OCI-M2 (cell line): ENCODE measurements around the gene HNRNPH1.
A peak's percentile ranks its signal among the peaks of the same experiment; 100 is the strongest.

ENCODE experiments used
- DNase-seq: peaks from one replicate; lab custom pipeline; 2025; ENCODE audit not compliant: unreplicated experiment; lab: John Stamatoyannopoulos, UW

Gene HNRNPH1

DNA sequence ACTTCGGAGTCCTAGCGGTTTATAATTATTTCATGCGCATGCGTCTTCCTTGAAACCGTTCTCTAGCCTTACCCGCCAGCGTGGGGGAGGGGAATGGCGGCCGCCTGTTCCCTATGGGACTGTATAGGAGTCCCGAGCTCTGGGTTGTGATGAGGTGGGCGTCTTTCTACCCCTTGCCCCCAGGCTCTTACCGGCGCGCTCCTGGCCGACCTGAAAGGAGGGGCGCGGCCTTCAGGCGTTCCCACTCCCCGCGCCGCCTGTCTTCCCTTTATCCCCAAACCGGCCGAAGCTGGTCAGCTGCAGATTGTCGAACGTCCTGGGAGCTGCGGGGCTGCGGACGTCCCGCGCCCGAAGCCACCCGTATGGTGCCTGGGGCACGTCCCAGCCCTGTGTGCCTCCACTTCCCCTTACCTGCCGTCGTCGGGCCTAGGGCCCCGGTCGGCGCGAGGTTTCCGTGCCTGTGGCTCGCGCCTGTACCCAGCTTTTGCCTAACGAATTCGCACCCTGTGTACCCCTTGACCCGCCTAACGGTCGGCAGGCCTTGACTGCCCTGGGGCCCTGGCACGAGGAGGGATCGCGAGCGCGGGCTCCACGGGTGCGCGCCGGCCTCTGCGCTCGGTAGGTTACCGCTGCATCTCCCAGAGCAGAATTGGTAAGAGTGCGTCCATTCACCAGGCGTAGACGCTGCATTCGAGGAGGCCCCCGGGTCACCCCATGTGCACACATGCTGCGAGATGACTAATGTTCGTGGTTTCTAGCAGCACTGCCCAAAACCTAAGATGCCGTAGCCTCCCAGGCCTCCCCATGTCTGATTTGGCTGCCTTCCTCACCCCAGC lies 653 bp upstream of the HNRNPH1 start:
- DNase-seq: no peak

DNA sequence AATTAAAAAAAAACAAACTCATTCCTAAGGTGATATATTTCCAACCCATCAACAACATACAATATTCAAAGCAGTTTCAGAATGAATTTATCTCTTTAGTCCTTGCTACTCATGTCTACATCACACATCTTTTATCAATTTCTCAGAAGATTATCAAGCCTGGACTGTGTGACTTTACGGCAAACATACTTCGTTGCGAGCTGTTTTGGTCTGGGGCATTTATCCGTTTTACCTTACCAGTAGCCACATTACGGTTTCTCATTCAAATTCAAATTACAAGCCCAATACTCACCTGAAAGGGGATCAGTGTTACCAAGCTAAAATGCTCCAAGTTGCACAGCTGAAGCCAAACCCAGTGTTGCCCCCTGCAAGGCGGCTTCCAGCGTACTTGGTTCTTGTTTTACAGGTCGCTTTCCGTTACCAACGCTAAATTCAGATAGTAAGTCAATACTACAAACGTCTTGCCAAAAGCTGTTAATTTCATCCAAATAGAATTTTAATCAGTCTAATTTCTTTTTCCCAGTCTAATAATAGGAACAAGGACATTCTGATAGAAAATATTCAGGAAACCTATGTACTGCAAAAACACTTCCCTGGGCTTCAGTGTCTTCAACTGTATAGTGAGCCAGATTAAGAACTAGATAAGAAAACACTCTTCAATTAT lies 1.8 kb downstream of the HNRNPH1 start:
- DNase-seq: no peak

DNA sequence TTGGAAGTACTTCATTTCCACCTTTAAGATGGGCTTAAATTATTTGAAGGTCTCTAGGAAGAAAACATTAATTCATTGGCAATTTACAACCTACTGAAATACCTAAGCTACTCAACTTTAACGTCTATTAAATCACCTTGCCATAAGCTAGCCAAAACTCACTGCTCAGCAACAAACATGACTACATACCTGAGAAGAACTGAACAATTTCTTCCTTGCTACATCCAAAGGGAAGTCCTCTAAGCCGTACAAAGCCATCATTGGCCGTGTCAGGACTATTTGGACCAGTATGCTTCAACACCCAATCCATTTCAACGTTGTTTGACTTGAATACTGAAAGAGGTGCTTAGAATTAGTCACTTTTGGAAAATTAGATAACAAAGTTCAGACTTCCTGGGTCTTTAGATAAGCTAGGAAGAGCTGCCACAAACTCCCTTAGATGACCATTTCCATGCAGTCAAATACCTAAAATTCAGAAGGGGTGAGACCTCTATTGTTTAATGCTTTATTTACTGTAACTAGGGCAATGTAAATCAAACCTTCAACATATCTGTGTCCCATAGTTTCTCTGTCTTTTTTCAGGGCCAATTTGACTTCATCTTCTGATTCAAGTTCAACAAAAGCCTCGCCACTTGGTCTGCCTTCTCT lies 2.6 kb downstream of the HNRNPH1 start:
- DNase-seq: no peak

DNA sequence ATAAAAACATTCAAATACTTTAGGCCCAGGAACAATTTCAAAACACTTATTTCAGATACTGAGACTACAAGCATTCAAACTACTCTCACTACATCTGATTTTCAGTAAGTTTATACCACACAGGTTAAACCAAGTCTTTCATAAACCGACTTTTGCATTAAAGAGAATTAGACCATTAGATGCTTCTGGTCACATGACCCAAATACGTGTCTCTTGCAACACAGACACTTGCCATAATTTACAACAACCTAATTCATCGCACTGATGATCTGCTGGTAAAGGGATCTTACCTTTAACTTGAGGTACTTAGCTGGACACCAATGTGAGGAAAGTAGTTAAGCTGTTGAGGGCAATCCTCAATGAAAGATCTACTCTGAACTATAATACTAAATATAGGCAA lies 3.2 kb downstream of the HNRNPH1 start:
- DNase-seq: no peak

DNA sequence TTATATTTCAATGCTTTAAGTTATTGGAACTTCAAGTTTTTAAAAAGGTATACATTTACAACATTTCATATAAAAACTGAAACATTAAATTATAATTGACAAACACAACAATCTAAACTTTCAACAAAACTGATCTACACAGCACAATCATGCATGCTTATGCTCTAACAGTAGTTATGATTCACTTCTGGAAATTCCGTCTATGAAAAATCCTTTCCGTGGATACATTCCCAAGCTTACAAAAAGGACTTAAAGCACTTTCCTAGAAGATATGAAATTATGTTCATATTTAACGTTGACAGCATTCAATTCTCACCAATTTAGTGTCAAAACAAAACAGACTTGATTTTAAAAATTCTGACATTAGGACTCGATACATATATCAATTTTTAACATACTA lies 3.7 kb downstream of the HNRNPH1 start:
- no peak for DNase-seq

DNA sequence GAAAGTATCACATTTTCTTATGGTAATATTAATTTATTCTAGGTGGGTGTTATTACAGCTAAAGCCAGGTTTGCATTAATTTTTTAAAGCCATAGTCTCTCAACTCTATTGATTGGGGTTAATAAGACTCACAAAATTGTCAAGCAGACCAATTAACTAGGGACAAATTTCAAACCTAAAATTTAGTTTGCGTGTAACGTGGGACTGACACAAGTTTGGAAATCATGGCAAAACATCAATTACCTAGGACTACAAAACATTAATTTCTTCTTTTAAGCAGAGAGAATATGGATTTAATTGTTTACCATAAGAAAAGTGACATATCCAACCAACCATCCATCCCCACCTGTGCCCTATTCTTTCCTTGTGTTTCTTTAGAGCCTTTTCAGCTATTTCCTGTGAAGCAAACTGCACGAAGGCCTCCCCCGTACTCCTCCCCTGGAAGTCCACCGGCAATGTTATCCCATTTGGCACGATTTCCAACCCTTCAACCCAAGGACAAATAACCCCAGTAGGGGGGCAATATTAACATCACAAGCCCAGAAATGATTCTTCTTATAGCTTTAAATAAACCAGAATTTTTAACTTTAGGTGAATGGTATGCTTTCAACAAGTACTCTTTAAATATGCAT lies 4.4 kb downstream of the HNRNPH1 start:
- DNase-seq: no peak

DNA sequence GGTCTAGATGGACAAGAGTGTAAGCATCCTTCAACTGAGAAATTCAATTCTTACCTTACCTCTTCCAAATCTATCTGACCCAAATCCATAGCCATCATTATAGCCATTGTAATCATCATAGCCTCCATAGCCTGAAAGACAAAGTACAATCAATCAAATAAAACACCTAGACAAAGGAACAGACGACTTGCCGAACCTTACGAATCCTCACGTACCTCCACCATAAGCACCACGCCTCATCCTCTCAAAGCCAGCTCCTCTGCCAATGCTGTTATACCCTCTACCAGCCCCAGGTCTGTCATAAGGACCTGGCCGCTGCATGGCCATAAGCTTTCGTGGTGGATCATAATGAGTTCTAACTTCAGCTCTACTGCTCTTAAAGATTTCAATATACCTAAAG lies 5.5 kb downstream of the HNRNPH1 start:
- DNase-seq: no peak

DNA sequence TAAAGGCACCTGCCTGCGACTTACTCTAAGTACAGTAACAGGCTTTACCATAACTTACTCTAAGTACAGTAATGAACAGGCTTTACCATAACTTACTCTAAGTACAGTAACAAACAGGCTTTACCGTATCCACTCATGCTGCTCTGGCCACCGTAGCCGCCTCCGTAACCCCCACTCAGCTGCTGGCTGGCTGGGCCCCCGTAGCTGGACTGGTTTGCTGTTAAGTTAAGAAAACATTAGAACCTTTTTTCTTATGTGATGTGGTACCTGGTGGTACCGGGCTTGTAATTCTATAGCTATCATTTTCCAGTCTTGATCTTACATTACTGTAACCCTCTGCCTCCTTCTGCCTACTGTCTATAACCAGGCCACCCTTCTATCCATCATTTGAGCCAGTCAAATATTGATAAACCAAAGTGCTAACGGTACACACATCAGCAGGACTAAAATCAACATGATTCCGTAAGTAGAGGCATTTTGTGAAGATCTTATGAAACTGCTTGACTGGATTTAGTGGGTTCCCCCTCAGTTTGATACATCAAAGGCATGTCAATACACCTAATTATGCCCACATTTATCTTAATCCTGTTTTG lies 7.4 kb downstream of the HNRNPH1 start:
- DNase-seq: no peak

DNA sequence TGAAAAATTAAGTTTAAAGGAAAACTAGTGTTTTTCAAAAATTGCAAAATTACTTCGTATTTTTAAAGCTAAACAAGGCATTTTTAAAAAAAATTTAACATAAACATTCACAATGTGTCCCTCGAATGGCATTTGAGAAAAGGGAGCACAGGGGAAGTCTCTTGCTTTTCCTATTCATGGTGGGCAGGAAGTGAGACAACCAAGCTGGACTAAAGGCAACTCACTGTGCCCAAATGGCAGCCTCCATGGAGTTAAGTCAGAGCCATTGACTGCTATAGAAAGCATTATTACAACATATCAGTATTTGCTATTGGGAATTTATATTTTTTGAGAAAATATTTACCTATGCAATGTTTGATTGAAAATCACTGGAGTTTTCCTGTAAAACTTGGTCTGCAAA lies 8.3 kb downstream of the HNRNPH1 start:
- DNase-seq: no peak

DNA sequence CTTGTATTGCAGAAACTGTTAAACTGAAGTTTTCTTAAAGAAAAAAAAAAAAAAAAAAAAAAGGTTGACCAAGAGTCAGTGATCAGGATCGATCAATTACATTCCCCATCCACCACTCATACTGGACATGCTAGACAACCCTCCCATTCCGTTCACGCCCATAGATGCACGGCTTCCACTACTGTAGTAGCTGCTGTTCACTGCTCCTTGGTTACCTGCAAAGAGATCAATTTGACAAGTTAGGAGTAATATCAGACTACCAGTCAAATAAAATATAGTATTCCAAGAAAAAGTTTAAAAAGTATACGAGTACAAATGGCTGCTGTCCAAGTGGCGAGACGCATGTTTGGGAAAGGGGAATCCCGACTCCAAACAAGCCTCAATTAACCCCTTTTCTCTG lies 8.7 kb downstream of the HNRNPH1 start:
- DNase-seq: no peak

DNA sequence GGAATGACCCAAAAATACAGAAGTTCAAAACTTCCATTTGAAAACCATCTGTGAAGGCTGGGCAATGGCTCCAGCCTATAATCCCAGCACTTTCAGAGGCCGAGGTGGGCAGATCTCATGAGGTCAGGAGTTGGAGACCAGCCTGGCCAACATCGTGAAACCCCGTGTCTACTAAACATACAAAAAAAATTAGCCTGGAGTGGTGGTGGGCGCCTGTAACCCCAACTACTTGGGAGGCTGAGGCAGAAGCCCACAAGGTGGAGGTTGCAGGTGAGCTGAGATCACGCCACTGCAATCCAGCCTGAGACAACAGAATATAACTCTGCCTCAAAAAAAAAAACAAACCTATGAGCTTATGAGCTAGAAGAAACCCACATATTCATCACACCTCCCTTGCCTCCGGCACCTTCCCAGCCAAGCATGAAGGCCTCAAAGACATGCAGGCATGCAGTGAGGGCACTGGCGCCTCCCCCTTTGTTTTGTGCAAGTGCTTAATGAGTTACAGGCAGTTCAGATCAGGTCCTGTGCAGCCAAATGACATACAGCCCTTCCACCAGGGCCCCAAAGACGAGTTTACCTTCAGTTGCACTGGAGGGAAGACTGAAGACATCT lies 9.9 kb downstream of the HNRNPH1 start:
- DNase-seq: no peak

DNA sequence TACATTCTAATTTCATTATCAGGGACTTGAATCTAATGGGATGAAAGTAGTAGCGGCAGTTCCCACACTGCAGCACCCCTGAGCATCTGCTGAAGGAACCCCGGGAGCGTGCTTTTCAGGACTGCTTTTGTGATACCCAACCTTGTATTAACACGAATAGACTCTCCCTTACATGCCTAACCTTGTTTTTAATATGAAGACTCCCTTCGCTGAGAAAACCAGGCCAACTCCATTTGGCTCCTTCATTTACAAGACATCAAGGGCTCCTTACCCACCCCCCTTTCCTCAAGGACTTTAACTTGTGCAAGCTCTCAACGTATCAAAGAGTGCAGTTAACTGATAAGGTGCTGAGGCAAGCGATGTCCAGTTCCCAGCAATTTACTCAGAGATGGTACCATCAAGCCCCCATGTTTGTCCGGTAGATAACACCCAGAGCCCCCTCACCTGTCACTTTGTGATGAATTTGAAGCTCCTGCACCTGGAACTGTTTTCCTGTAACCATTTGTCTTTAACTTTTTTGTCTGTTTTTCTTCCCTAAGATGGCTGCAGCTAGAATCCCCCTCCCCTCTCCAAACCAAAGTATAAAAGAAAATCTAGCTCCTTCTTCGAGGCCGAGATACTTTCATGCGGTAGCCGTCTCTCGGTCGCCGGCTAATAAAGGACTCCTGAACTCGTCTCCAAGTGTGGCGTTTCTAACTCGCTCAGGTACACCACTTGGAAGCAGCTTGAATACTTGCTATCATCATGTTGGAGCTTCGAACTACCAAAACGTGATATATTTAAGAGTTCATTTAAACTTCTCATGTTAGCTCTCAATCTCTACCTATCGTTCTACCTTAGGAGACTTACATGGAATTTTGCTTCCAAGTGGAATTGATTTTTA lies 10.7 kb downstream of the HNRNPH1 start:
- no peak for DNase-seq

DNA sequence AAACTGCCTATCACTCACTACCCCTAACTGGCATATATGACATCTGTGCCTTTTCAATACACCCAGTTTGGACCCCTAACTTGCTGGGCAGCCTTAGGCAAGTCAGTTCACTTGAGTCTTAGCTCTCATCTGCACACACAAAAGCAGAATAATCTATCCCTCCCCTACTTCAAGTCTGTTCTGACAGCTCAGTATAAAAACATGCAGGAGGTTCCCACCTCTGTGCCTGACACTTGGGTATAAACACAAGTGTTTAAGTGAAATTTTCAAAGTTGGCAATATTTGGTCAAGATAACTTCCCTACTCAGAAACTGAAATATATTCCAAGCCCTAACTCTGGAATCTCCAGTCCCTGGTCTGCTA lies 12.6 kb downstream of the HNRNPH1 start:
- no peak for DNase-seq

DNA sequence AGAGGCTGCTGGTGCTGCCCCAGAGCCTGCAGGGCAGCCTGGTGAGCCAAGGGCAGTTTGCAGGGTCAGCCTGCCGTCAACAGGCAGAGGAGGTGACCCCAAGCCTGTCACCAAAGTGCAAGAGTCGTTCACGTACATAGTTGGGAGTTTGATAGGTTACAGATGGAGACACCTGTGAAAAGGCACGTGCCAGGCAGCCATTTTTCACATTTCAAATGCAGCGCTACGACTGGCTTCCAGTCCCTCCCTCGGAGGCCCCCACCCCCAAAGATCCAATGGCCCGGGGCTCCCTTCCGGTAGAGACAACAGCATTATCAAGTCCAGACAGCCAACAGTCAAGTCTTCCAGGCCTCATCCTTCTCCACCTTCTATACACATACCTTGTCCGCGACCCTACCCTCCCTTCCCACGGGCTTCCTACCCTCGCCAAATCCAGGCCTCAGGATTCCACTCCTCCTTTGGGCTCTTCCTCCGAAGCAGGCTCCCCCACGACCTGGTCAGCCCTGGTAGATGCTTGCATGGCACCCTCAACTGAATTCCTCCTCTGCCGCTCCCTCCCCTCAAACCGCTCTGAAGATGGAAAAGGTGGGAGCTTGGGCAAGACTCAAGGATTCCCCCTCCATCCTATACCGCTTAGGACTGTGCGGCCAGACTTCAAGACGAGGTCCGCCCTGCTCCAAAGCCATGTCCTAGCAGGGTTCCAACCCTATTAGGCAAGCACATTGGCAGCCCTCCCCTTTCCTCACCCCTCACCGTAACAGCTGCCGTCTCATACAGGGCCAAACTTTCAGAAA lies 13.2 kb downstream of the HNRNPH1 start:
- DNase-seq: peak; percentile 45

DNA sequence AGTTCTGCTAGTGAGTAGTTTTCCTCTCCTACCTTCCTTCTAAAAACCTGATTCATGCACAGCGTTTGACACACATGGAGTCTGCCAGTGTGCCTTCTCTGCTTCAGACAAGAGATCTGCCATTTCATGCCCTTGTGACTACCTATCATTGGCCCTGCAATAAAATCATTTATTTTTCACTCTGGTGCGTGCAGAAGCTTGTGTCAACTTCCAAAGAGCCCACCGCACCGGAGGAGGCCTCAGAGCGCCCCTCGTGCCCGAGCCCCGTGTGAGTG lies 13.7 kb downstream of the HNRNPH1 start:
- DNase-seq: no peak

DNA sequence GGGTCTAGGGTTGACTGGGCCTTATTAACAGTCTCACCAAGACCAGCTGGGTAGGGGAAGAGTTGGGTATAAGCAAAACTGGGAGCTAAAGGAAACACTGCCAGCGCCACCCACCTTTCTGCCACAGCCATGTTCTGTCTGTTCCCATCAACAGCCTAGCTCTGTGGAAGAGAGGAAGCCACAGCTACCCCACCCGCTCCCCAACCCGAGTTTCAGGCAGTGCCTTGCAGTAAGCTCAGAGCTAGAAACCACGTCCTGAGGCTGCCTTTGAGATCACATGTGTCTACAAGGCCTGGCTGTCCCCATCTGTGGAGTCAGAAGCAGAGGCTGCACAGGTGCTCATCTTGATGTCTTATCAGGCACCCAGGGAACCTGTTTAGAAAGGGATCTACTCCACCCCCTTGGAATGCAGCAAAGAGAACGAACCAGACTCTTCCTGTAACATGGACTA lies 15.3 kb downstream of the HNRNPH1 start:
- no peak for DNase-seq

DNA sequence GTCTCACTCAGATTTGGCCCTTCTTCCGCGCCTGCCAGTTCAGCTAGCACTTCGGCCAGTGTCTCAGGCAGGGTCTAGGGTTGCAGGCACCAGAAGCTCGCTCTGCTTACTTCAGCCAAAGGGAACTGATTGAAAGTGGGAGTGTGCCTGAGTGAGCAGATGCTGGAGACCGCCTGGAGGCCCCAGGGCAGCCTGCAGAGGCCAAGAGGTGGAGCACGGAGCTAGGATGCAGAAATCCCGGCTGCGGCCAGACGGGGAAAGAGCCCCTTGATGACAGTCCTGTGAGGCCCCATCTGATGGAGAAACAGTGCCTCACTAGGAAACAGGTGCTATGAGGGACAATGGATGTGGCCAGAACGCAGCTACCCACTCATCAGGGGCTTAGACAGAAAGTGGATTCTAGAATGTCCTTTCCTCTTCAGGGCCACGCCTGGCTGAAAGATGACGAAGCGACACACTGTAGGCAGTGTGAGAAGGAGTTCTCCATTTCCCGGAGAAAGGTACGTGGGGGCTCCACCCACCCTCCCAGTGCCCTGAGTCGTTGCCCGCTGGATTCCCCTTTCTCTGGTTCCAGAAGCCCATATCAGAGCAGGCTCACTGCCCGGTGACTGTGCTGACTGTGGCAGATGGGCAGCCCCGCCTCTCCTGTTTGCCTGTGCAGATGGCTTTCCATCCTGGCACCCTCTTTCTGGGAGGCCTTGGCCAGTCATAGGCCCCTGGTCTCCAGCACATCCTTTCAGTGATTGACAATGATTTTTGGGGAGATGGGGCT lies 16.1 kb downstream of the HNRNPH1 start:
- no peak for DNase-seq

DNA sequence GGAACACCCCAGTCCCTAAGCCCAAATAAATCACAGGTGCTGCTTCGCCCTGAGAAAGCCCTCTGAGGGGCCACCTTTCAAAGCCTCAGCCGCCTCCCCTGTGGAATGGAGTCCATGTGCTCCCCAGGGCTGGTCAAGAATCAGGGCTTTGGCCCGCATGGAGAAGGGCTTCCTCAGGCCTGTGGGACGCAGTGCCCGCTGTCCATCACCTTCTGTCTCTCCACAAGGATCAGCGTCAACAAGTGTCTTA lies 16.6 kb downstream of the HNRNPH1 start:
- no peak for DNase-seq
